ENCODE results near the gene RASAL2.
"Not testable (repeated sequence)": the region's sequence is repeated elsewhere in the genome, so short reads cannot be mapped to it uniquely, and the experiment has no call there.

GRCh38 chr1:178503316-178503715, 409.4 kb downstream of the RASAL2 start:
- TF ChIP-seq CTCF (IDR thresholded peaks at IDR 0.05; ENCODE audit: insufficient read depth, low read depth, low read length); EZH2 (IDR thresholded peaks at IDR 0.05; ENCODE audit: insufficient read depth, low read length): not testable (repeated sequence)
